Endothelial cell of umbilical vein (primary cell): ENCODE data around the gene VLDLR. TPM values are rescaled to one million over a fixed set of nuclear protein-coding genes. Genes with fewer than 3 reads are reported as not detected.

Experiments used
- BruUV-seq: library from RNA; stranded (reverse); fragments of 400-500 nt; replicated peaks from 2 replicates; lab custom pipeline; 2021; lab: Mats Ljungman, UMichigan
- CTCF ChIA-PET: fragments of 300-600, 350-600 bp; sonication (Branson Sonifier 250); formaldehyde crosslinking; loops from one replicate; lab custom pipeline; 2021; ENCODE audit warnings: antibody characterized with exemption, inconsistent platforms; lab: Charles Lee
- POLR2A ChIA-PET: fragments of 300-600, 350-600 bp; sonication (Branson Sonifier 250); formaldehyde crosslinking; loops from one replicate; lab custom pipeline; 2021; ENCODE audit warnings: antibody characterized with exemption, inconsistent platforms; lab: Charles Lee
- DNase-seq: peaks from one replicate; pipeline ENCODE4 v3.0.0-alpha.2; 2011; ENCODE audit warnings: low read depth, low spot score
- FAIRE-seq: peaks from 2 replicates; lab custom pipeline; 2011; peaks lifted over from hg19 to GRCh38; lab: Jason Lieb, UNC
- H2AFZ ChIP-seq: 2 replicates; pipeline ENCODE4 v1.6.0; 2012; ENCODE audit warnings: low read depth, low read length, control low read depth, inconsistent platforms
- H3K27ac ChIP-seq: 2 replicates; pipeline ENCODE4 v1.5.1; 2011; ENCODE audit warnings: low read depth, mild to moderate bottlenecking, control low read depth, low read length, moderate library complexity; ENCODE audit not compliant: insufficient read depth
- H3K27me3 ChIP-seq, 2 experiments: 2 replicates each; pipeline versions ENCODE4 v1.6.0 to v1.6.1; 2011; ENCODE audit warnings: low read length in 2 of 2, mixed read lengths in 1 of 2; ENCODE audit not compliant: control insufficient read depth in 2 of 2, insufficient read depth in 2 of 2
- H3K36me3 ChIP-seq, 2 experiments: 2 replicates in 1 of 2; 3 replicates in 1 of 2; pipeline ENCODE4 v1.5.1; 2011; ENCODE audit warnings: low read length in 2 of 2, mild to moderate bottlenecking in 1 of 2, moderate library complexity in 1 of 2; ENCODE audit not compliant: control insufficient read depth in 2 of 2, insufficient read depth in 2 of 2; ENCODE audit errors: extremely low read depth in 1 of 2
- H3K4me1 ChIP-seq: 3 replicates; pipeline ENCODE4 v1.5.1; 2011; ENCODE audit warnings: mild to moderate bottlenecking, low read length; ENCODE audit not compliant: control insufficient read depth, insufficient read depth; ENCODE audit errors: extremely low read depth
- H3K4me2 ChIP-seq: 2 replicates; pipeline ENCODE4 v1.6.1; 2011; ENCODE audit warnings: low read length, control low read depth, mixed read lengths; ENCODE audit not compliant: insufficient read depth
- H3K4me3 ChIP-seq, 3 experiments: fragments of 200-600 bp in 1 of 3; sonication (generic), shearing (Covaris generic) in 1 of 3; replicated peaks in 1 of 3; 2 replicates each; pipeline ENCODE4 v1.5.1; 2011 to 2016; ENCODE audit warnings: control low read depth in 3 of 3, low read length in 3 of 3, mild to moderate bottlenecking in 2 of 3, inconsistent platforms in 1 of 3, low read depth in 1 of 3, moderate library complexity in 1 of 3; ENCODE audit not compliant: insufficient read depth in 1 of 3
- H3K79me2 ChIP-seq: 2 replicates; pipeline ENCODE4 v1.6.0; 2012; ENCODE audit warnings: low read length, inconsistent platforms; ENCODE audit not compliant: control insufficient read depth, insufficient read depth
- H3K9ac ChIP-seq: replicated peaks from 2 replicates; pipeline ENCODE3; 2011; ENCODE audit warnings: low read length, control low read depth; ENCODE audit not compliant: insufficient read depth; ENCODE audit errors: extremely low read depth
- H3K9me1 ChIP-seq: replicated peaks from 3 replicates; pipeline ENCODE4 v1.6.0; 2011; ENCODE audit warnings: mild to moderate bottlenecking, low read length; ENCODE audit not compliant: control insufficient read depth, insufficient read depth; ENCODE audit errors: extremely low read depth
- H3K9me3 ChIP-seq: replicated peaks from 2 replicates; pipeline ENCODE4 v1.5.1; 2012; ENCODE audit warnings: low read length, inconsistent platforms; ENCODE audit not compliant: control insufficient read depth, insufficient read depth
- H4K20me1 ChIP-seq: replicated peaks from 2 replicates; pipeline ENCODE3; 2011; ENCODE audit warnings: mild to moderate bottlenecking, low read length; ENCODE audit not compliant: control insufficient read depth, insufficient read depth; ENCODE audit errors: extremely low read depth
- CTCF ChIP-seq, 2 donors: IDR thresholded peaks; 1 replicate in 1 of 2; 2 replicates in 1 of 2; pipeline ENCODE4 v1.5.1; 2011; ENCODE audit warnings: low read length in 2 of 2, mild to moderate bottlenecking in 2 of 2, moderate library complexity in 2 of 2, control low read depth in 1 of 2, inconsistent platforms in 1 of 2, low read depth in 1 of 2; ENCODE audit not compliant: insufficient read depth in 1 of 2; ENCODE audit errors: extremely low read depth in 1 of 2
- EZH2 ChIP-seq: IDR thresholded peaks from 2 replicates; pipeline ENCODE4 v1.6.1; 2012; ENCODE audit warnings: borderline replicate concordance, low read depth, mild to moderate bottlenecking, moderate library complexity, low read length, inconsistent platforms; ENCODE audit not compliant: severe bottlenecking
- FOS ChIP-seq: IDR thresholded peaks from 2 replicates; pipeline ENCODE4 v1.6.1; 2011; ENCODE audit warnings: mild to moderate bottlenecking, low read length, moderate library complexity, borderline replicate concordance; ENCODE audit not compliant: insufficient read depth
- GATA2 ChIP-seq: IDR thresholded peaks from 2 replicates; pipeline ENCODE4 v1.7.0; 2011; ENCODE audit warnings: low read depth, mild to moderate bottlenecking, moderate library complexity, mixed read lengths, low read length; ENCODE audit not compliant: insufficient read length, insufficient read depth
- JUN ChIP-seq: IDR thresholded peaks from 2 replicates; pipeline ENCODE4 v1.6.1; 2011; ENCODE audit warnings: borderline replicate concordance, low read depth; ENCODE audit not compliant: insufficient read length, insufficient read depth
- MAX ChIP-seq: IDR thresholded peaks from 2 replicates; pipeline ENCODE4 v1.6.1; 2011; ENCODE audit not compliant: insufficient read depth, insufficient read length
- MYC ChIP-seq: IDR thresholded peaks from one replicate; pipeline ENCODE4 v1.6.1; 2011; ENCODE audit warnings: mild to moderate bottlenecking, low read depth, low read length
- POLR2A ChIP-seq: IDR thresholded peaks from 2 replicates; pipeline ENCODE4 v1.6.1; 2012; ENCODE audit warnings: low read depth, mild to moderate bottlenecking, control low read depth, low read length
- POLR2AphosphoS5 ChIP-seq: IDR thresholded peaks from 2 replicates; pipeline ENCODE4 v1.6.1; 2012; ENCODE audit warnings: low read depth, mild to moderate bottlenecking, control low read depth, low read length, moderate library complexity; ENCODE audit not compliant: insufficient read depth
- dilution Hi-C: fragments of 300-500 bp; cut with MboI; formaldehyde crosslinking; loops from one replicate; pipeline ENCODE4 v1.15.0; 2019; ENCODE audit warnings: low sequenced_read_pairs; ENCODE audit not compliant: extremely low pct_ligation_motif_present
- intact Hi-C: fragments of 100-400 bp; cut with micrococcal nuclease; formaldehyde crosslinking; loops from one replicate; pipeline ENCODE4 v1.10.0; 2022
- polyA plus RNA-seq, 4 experiments: library from polyadenylated mRNA; depleted of rRNA in 3 of 4; stranded (reverse) in 3 of 4; unstranded in 1 of 4; fragments of >200 nt; gene quantifications; 2 replicates each; pipeline versions ENCODE4 v1.2.1 to v1.2.3, GENCODE V29; 2011 to 2012; ENCODE audit warnings: missing spikeins in 1 of 4
- total RNA-seq: library from RNA; stranded (reverse); gene quantifications from 2 replicates; pipeline ENCODE4 v1.2.3, GENCODE V29; 2021

VLDLR gene
- total and polyA plus RNA-seq, 2 donors (not counting 3 experiments of a cell fraction or from before 2014, with no cell fraction given), result 0.47 to 2.5 TPM

GRCh38 chr9:2666569-2666968 is 45.0 kb downstream of the VLDLR start:
- ChIA-PET CTCF (no interaction called here), POLR2A (no interaction called here)
- H3K36me3 ChIP-seq, result no peaks in the 10 kb centered on the region
- no peak overlapping the region for H2AFZ ChIP-seq
- H3K4me3 ChIP-seq, result no peak overlapping the region
- intact Hi-C loops, result no loop called here
- no peak overlapping the region for H3K9ac ChIP-seq
- H3K79me2 ChIP-seq, result no peaks in the 10 kb centered on the region
- no peaks in the 10 kb centered on the region for H3K9me1 ChIP-seq
- BruUV-seq, result no TSS peak
- H3K4me1 ChIP-seq, result no peaks in the 10 kb centered on the region
- H4K20me1 ChIP-seq, result no peaks in the 10 kb centered on the region
- H3K9me3 ChIP-seq, result no peaks in the 10 kb centered on the region
- FAIRE-seq (no peak), DNase-seq (no peak)
- TF ChIP-seq POLR2AphosphoS5 (no peak), FOS (no peak), EZH2 (no peak), JUN (no peak), POLR2A (no peak), MYC (no peak), GATA2 (no peak), MAX (no peak), CTCF (IDR thresholded peaks at IDR 0.05; ENCODE audit: extremely low read depth in 1 of 2, insufficient read depth in 1 of 2, low read depth in 1 of 2, low read length in 2 of 2) (no peak)
- no peaks in the 10 kb centered on the region for H3K27me3 ChIP-seq
- H3K27ac ChIP-seq, result no peak overlapping the region
- no peak overlapping the region for H3K4me2 ChIP-seq
- dilution Hi-C loops, result no loop called here
